Karpas-422 (cell line): Measurements from ENCODE around the gene PPP4R2. TPM values are rescaled to one million over a fixed set of nuclear protein-coding genes. Genes with fewer than 3 reads are reported as not detected.

Experiments
- DNase-seq: peaks from one replicate; pipeline ENCODE4 v3.0.0-alpha.2; 2015
- H2AFZ ChIP-seq: fragments of 200-600 bp; sonication (generic); 2 replicates; pipeline ENCODE4 v1.6.1; 2014; ENCODE audit warnings: antibody characterized with exemption, low read length, mixed read lengths
- H3K27ac ChIP-seq: fragments of 200-600 bp; sonication (generic); 2 replicates; pipeline ENCODE4 v1.5.1; 2014; ENCODE audit warnings: mild to moderate bottlenecking, low read length, moderate library complexity
- H3K27me3 ChIP-seq: fragments of 200-600 bp; sonication (generic); 2 replicates; pipeline ENCODE4 v1.6.1; 2014; ENCODE audit warnings: low read length, mixed read lengths
- H3K36me3 ChIP-seq: fragments of 200-600 bp; sonication (generic); 2 replicates; pipeline ENCODE4 v1.6.1; 2014; ENCODE audit warnings: low read length, mixed read lengths; ENCODE audit not compliant: insufficient read depth
- H3K4me1 ChIP-seq: fragments of 200-600 bp; sonication (generic); 2 replicates; pipeline ENCODE4 v1.6.1; 2014; ENCODE audit warnings: mild to moderate bottlenecking, low read length, mixed read lengths
- H3K4me2 ChIP-seq: fragments of 200-600 bp; sonication (generic); 2 replicates; pipeline ENCODE4 v1.6.1; 2014; ENCODE audit warnings: low read length, low read depth, mild to moderate bottlenecking; ENCODE audit not compliant: poor library complexity, severe bottlenecking
- H3K4me3 ChIP-seq: fragments of 200-600 bp; sonication (generic); 2 replicates; pipeline ENCODE4 v1.5.1; 2014; ENCODE audit warnings: mild to moderate bottlenecking, antibody characterized with exemption, low read length, mixed read lengths
- H3K79me2 ChIP-seq: fragments of 200-600 bp; sonication (generic); 2 replicates; pipeline ENCODE4 v1.6.1; 2014; ENCODE audit warnings: mild to moderate bottlenecking, low read length, mixed read lengths
- H3K9ac ChIP-seq: fragments of 200-600 bp; sonication (generic); 2 replicates; pipeline ENCODE4 v1.6.0; 2014; ENCODE audit warnings: low read length
- H3K9me2 ChIP-seq: fragments of 200-600 bp; sonication (generic), shearing (Covaris generic); replicated peaks from 2 replicates; pipeline ENCODE4 v1.6.0; 2014; ENCODE audit warnings: mild to moderate bottlenecking, low read length, moderate library complexity; ENCODE audit not compliant: insufficient read depth
- H3K9me3 ChIP-seq: fragments of 300-700, 200-600 bp; sonication (generic); 2 replicates; pipeline ENCODE4 v1.6.1; 2014; ENCODE audit warnings: low read length, mixed read lengths
- H4K20me1 ChIP-seq: fragments of 200-600 bp; sonication (generic); 2 replicates; pipeline ENCODE4 v1.6.1; 2014; ENCODE audit warnings: mild to moderate bottlenecking, antibody characterized with exemption, low read length, low read depth; ENCODE audit not compliant: insufficient read depth
- total RNA-seq: library from RNA; depleted of rRNA; stranded (reverse); fragments of >200 nt; shearing (Covaris generic); gene quantifications from 2 replicates; pipeline ENCODE4 v1.2.3, GENCODE V29; 2014; ENCODE audit warnings: low replicate concordance

The PPP4R2 gene
- total RNA-seq, 1 experiment from 2014 or later = 61.5 TPM

GRCh38 chr3:73070675-73071575 is 74.3 kb downstream of the PPP4R2 start:
- Histone ChIP-seq H3K4me3 (no peak overlapping the region), H3K4me2 (no peak overlapping the region), H3K36me3 (peaks cover 12% of the 10 kb centered on the region; the same call in 1 of the 2 replicates), H3K27me3 (no peaks in the 10 kb centered on the region), H3K4me1 (no peaks in the 10 kb centered on the region), H3K27ac (no peak overlapping the region), H4K20me1 (no peaks in the 10 kb centered on the region), H2AFZ (no peak overlapping the region), H3K79me2 (no peaks in the 10 kb centered on the region), H3K9me3 (no peaks in the 10 kb centered on the region), H3K9ac (no peak overlapping the region), H3K9me2 (no peaks in the 10 kb centered on the region)
- DNase-seq = no peak

GRCh38 chr3:73071952-73072351 is 75.3 kb downstream of the PPP4R2 start:
- no peaks in the 10 kb centered on the region for H3K9me3 ChIP-seq
- no peak overlapping the region for H3K4me2 ChIP-seq
- H4K20me1 ChIP-seq = no peaks in the 10 kb centered on the region
- no peaks in the 10 kb centered on the region for H3K79me2 ChIP-seq
- H3K9me2 ChIP-seq = no peaks in the 10 kb centered on the region
- DNase-seq = no peak
- H3K9ac ChIP-seq = no peak overlapping the region
- no peaks in the 10 kb centered on the region for H3K27me3 ChIP-seq
- no peak overlapping the region for H3K27ac ChIP-seq
- H3K36me3 ChIP-seq = peaks cover 6% of the 10 kb centered on the region; the same call in 1 of the 2 replicates
- no peak overlapping the region for H3K4me3 ChIP-seq
- H3K4me1 ChIP-seq = no peaks in the 10 kb centered on the region
- no peak overlapping the region for H2AFZ ChIP-seq

GRCh38 chr3:73072634-73073033 is 76.0 kb downstream of the PPP4R2 start:
- Histone ChIP-seq H3K9me2 (no peaks in the 10 kb centered on the region), H3K27me3 (no peaks in the 10 kb centered on the region), H3K4me3 (no peak overlapping the region), H3K79me2 (no peaks in the 10 kb centered on the region), H3K9ac (no peak overlapping the region), H2AFZ (no peak overlapping the region), H3K4me1 (no peaks in the 10 kb centered on the region), H3K4me2 (no peak overlapping the region), H3K27ac (no peak overlapping the region), H3K9me3 (no peaks in the 10 kb centered on the region), H4K20me1 (no peaks in the 10 kb centered on the region), H3K36me3 (peaks cover 3% of the 10 kb centered on the region; the same call in 1 of the 2 replicates)
- DNase-seq = no peak

- H3K9me3 ChIP-seq = no peaks in the 10 kb centered on the region
- H3K36me3 ChIP-seq = no peaks in the 10 kb centered on the region
- no peaks in the 10 kb centered on the region for H3K4me1 ChIP-seq
- no peak overlapping the region for H3K4me3 ChIP-seq
- H4K20me1 ChIP-seq = no peaks in the 10 kb centered on the region
- no peaks in the 10 kb centered on the region for H3K27me3 ChIP-seq
- no peaks in the 10 kb centered on the region for H3K79me2 ChIP-seq
- H3K9ac ChIP-seq = no peak overlapping the region
- DNase-seq = no peak
- H3K9me2 ChIP-seq = no peaks in the 10 kb centered on the region
- H3K27ac ChIP-seq = no peak overlapping the region
- H3K4me2 ChIP-seq = no peak overlapping the region
- no peak overlapping the region for H2AFZ ChIP-seq
Observed at GRCh38 chr3:73073091-73073707, 76.6 kb downstream of the PPP4R2 start.

- Histone ChIP-seq H3K36me3 (no peaks in the 10 kb centered on the region), H3K9me2 (no peaks in the 10 kb centered on the region), H3K79me2 (no peaks in the 10 kb centered on the region), H3K9ac (no peak overlapping the region), H2AFZ (no peak overlapping the region), H3K4me3 (no peak overlapping the region), H4K20me1 (no peaks in the 10 kb centered on the region), H3K4me1 (no peaks in the 10 kb centered on the region), H3K4me2 (no peak overlapping the region), H3K27me3 (no peaks in the 10 kb centered on the region), H3K9me3 (no peaks in the 10 kb centered on the region), H3K27ac (no peak overlapping the region)
- no peak for DNase-seq
Observed at GRCh38 chr3:73074781-73075180, 78.2 kb downstream of the PPP4R2 start.

GRCh38 chr3:73080216-73080966 is 83.8 kb downstream of the PPP4R2 start:
- no peak for DNase-seq
- no peaks in the 10 kb centered on the region for H3K36me3 ChIP-seq
- no peaks in the 10 kb centered on the region for H3K9me3 ChIP-seq
- H3K4me2 ChIP-seq = no peak overlapping the region
- no peak overlapping the region for H3K9ac ChIP-seq
- no peak overlapping the region for H3K4me3 ChIP-seq
- H3K27ac ChIP-seq = no peak overlapping the region
- no peaks in the 10 kb centered on the region for H3K4me1 ChIP-seq
- no peak overlapping the region for H2AFZ ChIP-seq
- no peaks in the 10 kb centered on the region for H4K20me1 ChIP-seq
- H3K27me3 ChIP-seq = no peaks in the 10 kb centered on the region
- no peaks in the 10 kb centered on the region for H3K79me2 ChIP-seq
- H3K9me2 ChIP-seq = no peaks in the 10 kb centered on the region

- Histone ChIP-seq H3K4me3 (no peak overlapping the region), H3K9me2 (no peaks in the 10 kb centered on the region), H4K20me1 (no peaks in the 10 kb centered on the region), H3K79me2 (no peaks in the 10 kb centered on the region), H3K9me3 (no peaks in the 10 kb centered on the region), H3K27ac (no peak overlapping the region), H3K4me2 (no peak overlapping the region), H3K27me3 (no peaks in the 10 kb centered on the region), H3K4me1 (no peaks in the 10 kb centered on the region; the same call in 1 of the 2 replicates), H3K9ac (no peak overlapping the region), H3K36me3 (no peaks in the 10 kb centered on the region), H2AFZ (no peak overlapping the region)
- no peak for DNase-seq
Observed at GRCh38 chr3:73081140-73081539, 84.5 kb downstream of the PPP4R2 start.

- H3K9me3 ChIP-seq = no peaks in the 10 kb centered on the region
- no peak overlapping the region for H2AFZ ChIP-seq
- no peaks in the 10 kb centered on the region; the same call in 1 of the 2 replicates for H3K4me1 ChIP-seq
- no peak overlapping the region for H3K9ac ChIP-seq
- no peak overlapping the region for H3K4me2 ChIP-seq
- no peaks in the 10 kb centered on the region for H3K9me2 ChIP-seq
- no peaks in the 10 kb centered on the region for H4K20me1 ChIP-seq
- no peaks in the 10 kb centered on the region for H3K27me3 ChIP-seq
- H3K36me3 ChIP-seq = no peaks in the 10 kb centered on the region
- H3K27ac ChIP-seq = no peak overlapping the region
- DNase-seq = no peak
- no peak overlapping the region for H3K4me3 ChIP-seq
- H3K79me2 ChIP-seq = no peaks in the 10 kb centered on the region
Observed at GRCh38 chr3:73084170-73084569, 87.6 kb downstream of the PPP4R2 start.
